ENCODE results near the gene NSMCE4A.
"Not testable (repeated sequence)": the region's sequence is repeated elsewhere in the genome, so short reads cannot be mapped to it uniquely, and the experiment has no call there.

DNA sequence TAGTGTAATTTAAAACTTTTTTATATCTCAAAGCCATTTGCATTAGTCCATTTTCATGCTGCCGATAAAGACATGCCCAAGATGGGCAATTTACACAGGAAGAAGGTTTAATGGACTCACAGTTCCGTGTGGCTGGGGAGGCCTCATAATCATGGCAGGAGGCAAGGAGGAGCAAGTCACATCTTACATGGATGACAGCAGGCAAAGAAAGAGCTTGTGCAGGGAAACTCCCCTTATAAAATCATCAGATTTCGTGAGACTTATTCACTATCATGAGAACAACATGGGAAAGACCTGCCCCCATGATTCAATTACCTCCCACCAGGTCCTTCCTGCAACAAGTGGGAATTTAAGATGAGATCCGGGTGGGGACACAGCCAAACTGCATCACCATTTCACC lies 16.7 kb upstream of the NSMCE4A start:
- TF ChIP-seq, protein P1, sequence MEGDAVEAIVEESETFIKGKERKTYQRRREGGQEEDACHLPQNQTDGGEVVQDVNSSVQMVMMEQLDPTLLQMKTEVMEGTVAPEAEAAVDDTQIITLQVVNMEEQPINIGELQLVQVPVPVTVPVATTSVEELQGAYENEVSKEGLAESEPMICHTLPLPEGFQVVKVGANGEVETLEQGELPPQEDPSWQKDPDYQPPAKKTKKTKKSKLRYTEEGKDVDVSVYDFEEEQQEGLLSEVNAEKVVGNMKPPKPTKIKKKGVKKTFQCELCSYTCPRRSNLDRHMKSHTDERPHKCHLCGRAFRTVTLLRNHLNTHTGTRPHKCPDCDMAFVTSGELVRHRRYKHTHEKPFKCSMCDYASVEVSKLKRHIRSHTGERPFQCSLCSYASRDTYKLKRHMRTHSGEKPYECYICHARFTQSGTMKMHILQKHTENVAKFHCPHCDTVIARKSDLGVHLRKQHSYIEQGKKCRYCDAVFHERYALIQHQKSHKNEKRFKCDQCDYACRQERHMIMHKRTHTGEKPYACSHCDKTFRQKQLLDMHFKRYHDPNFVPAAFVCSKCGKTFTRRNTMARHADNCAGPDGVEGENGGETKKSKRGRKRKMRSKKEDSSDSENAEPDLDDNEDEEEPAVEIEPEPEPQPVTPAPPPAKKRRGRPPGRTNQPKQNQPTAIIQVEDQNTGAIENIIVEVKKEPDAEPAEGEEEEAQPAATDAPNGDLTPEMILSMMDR (IDR thresholded peaks at IDR 0.05) = not testable (repeated sequence)
- not testable (repeated sequence) for TF ChIP-seq POLR2A, EP300, POLR2AphosphoS5 (IDR thresholded peaks at IDR 0.05)

All from sigmoid colon (tissue), 4 donors.